ENCODE results near the gene SESN3. TPM values are rescaled to one million over a fixed set of nuclear protein-coding genes. Genes with fewer than 3 reads are reported as not detected.
"Not testable (repeated sequence)": the region's sequence is repeated elsewhere in the genome, so short reads cannot be mapped to it uniquely, and the experiment has no call there.

The SESN3 gene, protein sequence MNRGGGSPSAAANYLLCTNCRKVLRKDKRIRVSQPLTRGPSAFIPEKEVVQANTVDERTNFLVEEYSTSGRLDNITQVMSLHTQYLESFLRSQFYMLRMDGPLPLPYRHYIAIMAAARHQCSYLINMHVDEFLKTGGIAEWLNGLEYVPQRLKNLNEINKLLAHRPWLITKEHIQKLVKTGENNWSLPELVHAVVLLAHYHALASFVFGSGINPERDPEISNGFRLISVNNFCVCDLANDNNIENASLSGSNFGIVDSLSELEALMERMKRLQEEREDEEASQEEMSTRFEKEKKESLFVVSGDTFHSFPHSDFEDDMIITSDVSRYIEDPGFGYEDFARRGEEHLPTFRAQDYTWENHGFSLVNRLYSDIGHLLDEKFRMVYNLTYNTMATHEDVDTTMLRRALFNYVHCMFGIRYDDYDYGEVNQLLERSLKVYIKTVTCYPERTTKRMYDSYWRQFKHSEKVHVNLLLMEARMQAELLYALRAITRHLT
- total RNA-seq (2014; rRNA removed; shearing (Covaris generic)), result 6.2 and 10.6 TPM in 2 replicates

GRCh38 chr11:95231127-95231880 lies at the start of gene SESN3:
Gene SESN3, minus strand, starts transcription at chr11:95231202. Its CDS starts 342 bp downstream, at chr11:95230860.
- DNase-seq (ENCODE audit: low spot score), result peak; percentile 99

GRCh38 chr11:95279921-95280868 lies 49.2 kb upstream of the SESN3 start:
- DNase-seq (ENCODE audit: low spot score), result no peak

DNA sequence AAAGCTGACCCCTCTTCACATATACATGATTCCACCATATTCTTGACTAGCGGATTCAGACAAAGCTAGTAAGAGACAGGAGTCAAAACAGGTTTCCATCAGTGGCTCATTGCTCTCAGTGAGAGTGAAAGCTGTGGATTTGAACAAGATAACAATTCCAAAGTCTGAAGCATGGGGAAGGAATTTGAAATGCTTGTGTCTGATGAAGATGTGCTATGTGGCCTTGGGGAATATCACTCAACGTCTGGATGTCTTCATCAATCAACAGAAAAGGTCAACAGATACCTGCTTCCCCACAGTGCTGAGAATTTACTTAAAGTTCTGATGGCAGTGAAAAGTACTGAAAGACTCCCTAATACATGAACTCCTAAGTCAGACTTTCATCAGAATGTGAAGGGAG lies 46.9 kb upstream of the SESN3 start:
- DNase-seq (ENCODE audit: low spot score), result no peak

DNA sequence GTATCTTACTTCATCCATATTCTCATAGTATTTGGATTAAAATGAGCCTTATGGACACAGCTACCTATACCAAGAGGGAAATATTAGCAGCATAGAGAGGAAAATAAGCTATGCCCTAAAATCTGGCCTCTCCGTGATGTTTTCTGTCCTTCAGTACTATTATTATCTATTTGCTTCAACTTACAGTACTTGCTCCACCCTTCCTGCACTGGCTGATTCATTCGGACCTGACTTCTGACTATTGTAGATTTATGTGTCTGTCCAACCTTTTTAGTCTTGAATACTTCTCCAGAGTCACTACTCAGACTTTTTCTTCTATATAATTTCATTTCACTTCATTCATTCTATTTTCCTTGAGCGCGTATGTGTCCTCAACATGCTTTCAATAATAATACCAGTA lies 45.1 kb upstream of the SESN3 start:
- no peak for DNase-seq (ENCODE audit: low spot score)

DNA sequence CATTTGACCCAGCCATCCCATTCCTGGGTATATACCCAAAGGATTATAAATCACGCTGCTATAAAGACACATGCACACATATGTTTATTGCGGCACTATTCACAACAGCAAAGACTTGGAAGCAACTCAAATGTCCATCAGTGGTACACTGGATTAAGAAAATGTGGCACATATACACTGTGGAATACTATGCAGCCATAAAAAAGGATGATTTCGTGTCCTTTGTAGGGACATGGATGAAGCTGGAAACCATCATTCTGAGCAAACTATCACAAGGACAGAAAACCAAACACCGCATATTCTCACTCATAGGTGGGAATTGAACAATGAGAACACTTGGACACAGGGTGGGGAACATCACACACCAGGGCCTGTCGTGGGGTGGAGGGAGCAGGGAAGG lies 42.6 kb upstream of the SESN3 start:
- not testable (repeated sequence) for DNase-seq (ENCODE audit: low spot score)

DNA sequence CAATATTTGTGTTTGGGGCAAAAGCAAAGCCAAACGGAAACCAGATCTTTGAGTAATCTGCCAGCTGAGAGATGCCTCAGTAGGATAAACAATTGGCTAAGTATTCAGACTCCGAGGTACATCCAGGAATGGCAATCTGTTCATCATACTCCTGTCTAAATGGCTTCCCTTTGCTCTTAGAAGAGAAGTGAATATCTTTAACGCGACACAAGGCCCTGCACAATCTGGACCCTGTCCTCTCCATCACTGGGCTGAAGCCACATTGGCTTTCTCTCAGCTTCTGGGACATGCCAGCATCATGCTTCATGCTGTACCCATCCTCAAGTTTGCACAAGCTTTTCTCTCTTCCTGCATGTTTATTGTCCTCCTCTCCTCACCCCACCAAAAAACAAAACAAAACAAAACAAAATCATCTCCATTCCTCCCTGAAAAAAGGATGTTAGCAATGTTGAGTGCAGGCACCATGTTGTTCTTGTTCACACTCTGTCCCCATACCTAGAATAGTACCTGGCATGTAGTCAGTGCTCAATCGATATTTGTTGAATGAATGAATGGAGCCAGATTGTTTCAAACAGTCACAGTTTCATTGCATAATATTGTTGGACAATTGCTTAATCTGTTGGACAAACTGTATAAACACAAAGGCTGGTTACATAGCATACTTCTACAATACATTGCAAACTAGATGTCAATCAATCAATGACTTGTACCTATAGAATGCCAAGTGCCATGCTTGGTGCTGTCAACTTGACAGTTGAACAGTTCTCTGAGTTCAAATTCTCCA lies 38.2 kb upstream of the SESN3 start:
- DNase-seq (ENCODE audit: low spot score), result no peak

DNA sequence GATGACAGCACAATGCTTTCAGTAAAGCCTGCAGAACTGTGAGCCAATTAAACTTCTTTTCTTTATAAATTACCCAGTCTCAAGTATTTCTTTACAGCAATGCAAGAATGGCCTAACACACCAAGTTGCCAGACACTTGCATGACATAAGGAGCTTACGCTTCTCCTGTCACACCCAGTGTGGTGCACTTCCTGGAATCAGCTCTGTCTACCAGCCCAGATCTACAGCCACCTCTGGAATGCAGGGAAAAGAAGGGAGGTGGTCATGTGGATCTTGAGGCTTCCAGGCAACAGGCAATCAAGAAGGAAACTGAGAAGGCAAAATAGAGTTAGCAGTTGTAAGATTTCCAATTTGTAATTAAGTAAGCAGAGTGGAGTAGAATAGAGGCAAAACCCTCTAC lies 37.4 kb upstream of the SESN3 start:
- no peak for DNase-seq (ENCODE audit: low spot score)

- DNase-seq (ENCODE audit: low spot score), result no peak
These were observed 36.7 kb upstream of the SESN3 start for GRCh38 chr11:95267601-95268213.

- DNase-seq (ENCODE audit: low spot score), result no peak
These were observed 35.9 kb upstream of the SESN3 start for GRCh38 chr11:95266751-95267374.

GRCh38 chr11:95264881-95265280 lies 33.9 kb upstream of the SESN3 start:
- no peak for DNase-seq (ENCODE audit: low spot score)

DNA sequence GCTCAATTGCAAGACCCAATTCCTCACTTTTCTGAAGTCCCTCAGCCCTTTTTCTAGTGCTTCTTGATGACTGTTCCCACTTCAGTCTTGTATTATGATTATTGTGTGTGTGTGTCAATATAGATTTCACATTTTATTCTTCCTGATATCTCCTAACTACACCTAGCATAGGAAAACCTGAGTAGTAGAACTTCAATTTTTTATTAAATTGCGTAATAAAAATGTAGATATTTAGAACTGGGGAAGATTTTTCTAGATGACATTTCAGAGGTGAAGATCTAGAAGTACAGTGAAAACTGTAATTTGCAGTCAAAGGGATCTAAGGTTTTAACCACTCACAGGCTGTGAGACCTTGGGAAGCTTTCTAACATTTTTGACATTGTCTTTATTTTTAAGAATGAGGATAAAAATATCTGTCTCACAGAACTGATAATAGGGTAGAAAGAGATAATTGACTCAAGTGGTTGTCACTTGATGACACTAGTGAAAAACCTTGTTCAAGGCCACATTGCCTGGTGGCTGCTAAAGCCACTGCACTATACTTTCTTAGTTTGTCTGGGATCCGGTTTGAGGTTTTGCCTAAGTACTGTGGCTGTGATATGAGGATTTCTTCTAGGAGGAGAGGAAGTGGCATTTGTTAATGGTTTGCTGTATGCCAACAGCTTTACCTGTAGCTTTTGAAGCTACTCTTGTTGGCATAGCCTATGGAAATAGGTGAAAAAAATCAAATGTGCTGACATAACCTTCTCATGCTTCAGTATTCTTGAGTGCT lies 32.2 kb upstream of the SESN3 start:
- no peak for DNase-seq (ENCODE audit: low spot score)

- no peak for DNase-seq (ENCODE audit: low spot score)
These were observed 26.5 kb upstream of the SESN3 start for GRCh38 chr11:95257456-95257971.

DNA sequence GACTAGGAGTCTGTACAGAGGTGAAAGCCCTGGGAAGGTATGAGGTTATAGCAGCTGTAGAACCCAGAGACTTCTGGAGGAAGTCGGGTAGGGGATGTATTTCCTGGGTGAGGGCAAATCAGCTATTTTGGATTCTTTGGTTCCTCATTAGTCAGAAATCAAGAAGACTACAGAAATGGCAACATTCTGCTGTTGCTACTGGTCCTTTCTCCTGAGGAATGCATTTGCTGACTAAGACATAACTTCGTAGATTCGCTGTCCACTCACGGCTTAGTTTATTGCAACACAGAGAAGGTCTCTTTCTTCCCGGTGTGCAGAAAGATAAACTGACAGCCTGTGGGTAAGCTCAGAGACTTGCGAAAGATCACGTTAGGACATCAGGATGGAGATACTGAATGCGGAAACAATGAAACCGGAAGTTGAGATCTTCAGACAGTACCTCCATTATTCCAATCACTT lies 25.3 kb upstream of the SESN3 start:
- DNase-seq (ENCODE audit: low spot score), result no peak

DNA sequence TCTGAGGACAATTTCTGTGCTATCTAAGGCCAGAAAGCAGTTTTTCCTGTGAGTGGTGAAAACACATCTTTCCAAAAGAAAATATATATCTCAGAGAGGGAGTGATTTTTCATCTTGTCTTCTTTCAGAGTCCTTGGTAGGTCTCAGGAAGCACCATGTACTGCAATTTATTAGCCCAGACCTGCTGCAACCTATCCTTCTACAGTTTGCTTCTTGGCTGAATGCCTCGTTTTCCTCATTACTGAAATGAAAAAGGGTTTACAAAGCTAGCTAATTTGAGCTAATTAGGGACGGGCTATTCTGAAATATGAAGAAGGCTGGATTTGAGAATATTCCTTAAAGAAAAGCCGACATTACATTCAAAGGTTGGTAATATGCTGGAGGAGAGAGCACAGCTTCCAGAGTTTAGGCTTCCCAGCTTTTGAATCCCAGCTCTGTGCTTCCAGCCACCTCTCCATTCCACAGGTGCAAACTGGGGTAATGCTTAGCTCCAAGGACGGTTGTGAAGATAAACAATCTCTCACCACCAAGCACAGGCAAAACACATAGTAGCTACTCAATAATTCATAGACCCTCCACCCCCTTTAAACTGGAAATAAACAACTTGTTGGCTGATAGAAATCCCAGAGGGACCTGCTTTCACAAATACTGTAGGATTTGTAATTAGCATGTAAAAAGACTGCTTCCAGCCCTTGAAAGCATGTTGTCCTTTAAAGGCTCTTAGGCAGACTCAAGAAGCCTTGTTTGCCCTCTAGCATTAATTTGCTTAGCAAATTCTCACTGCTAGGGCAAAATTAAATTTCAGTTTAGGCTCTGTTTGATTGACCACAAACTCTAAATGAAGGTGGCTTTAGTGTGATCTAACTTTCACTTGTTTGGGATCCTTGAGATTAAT lies 24.5 kb upstream of the SESN3 start:
- DNase-seq (ENCODE audit: low spot score), result no peak

- no peak for DNase-seq (ENCODE audit: low spot score)
These were observed 23.7 kb upstream of the SESN3 start for GRCh38 chr11:95254716-95255115.

- peak; percentile 83 for DNase-seq (ENCODE audit: low spot score)
These were observed 23.2 kb upstream of the SESN3 start for GRCh38 chr11:95254131-95254704.

GRCh38 chr11:95253141-95253540 lies 22.1 kb upstream of the SESN3 start:
- DNase-seq (ENCODE audit: low spot score), result no peak
